WI38 (cell line): ENCODE data around the gene TNFRSF8.
"Not testable (repeated sequence)": the region's sequence is repeated elsewhere in the genome, so short reads cannot be mapped to it uniquely, and the experiment has no call there.

ENCODE experiments used
- H3K4me3 ChIP-seq: 2 replicates; pipeline ENCODE4 v1.5.1; 2011; ENCODE audit warnings: low read depth, mild to moderate bottlenecking, control low read depth, low read length
- TF ChIP-seq, protein P1 (sequence below): IDR thresholded peaks from 2 replicates; pipeline ENCODE4 v1.5.1; 2012; ENCODE audit warnings: low read depth, mild to moderate bottlenecking, control low read depth, low read length

TNFRSF8 gene

GRCh38 chr1:12032161-12032621 lies 30.9 kb upstream of the TNFRSF8 start:
- TF ChIP-seq, protein P1, sequence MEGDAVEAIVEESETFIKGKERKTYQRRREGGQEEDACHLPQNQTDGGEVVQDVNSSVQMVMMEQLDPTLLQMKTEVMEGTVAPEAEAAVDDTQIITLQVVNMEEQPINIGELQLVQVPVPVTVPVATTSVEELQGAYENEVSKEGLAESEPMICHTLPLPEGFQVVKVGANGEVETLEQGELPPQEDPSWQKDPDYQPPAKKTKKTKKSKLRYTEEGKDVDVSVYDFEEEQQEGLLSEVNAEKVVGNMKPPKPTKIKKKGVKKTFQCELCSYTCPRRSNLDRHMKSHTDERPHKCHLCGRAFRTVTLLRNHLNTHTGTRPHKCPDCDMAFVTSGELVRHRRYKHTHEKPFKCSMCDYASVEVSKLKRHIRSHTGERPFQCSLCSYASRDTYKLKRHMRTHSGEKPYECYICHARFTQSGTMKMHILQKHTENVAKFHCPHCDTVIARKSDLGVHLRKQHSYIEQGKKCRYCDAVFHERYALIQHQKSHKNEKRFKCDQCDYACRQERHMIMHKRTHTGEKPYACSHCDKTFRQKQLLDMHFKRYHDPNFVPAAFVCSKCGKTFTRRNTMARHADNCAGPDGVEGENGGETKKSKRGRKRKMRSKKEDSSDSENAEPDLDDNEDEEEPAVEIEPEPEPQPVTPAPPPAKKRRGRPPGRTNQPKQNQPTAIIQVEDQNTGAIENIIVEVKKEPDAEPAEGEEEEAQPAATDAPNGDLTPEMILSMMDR, result no peak
- no peak overlapping the region for H3K4me3 ChIP-seq

GRCh38 chr1:12033441-12033840 lies 29.7 kb upstream of the TNFRSF8 start:
- not testable (repeated sequence) for H3K4me3 ChIP-seq

DNA sequence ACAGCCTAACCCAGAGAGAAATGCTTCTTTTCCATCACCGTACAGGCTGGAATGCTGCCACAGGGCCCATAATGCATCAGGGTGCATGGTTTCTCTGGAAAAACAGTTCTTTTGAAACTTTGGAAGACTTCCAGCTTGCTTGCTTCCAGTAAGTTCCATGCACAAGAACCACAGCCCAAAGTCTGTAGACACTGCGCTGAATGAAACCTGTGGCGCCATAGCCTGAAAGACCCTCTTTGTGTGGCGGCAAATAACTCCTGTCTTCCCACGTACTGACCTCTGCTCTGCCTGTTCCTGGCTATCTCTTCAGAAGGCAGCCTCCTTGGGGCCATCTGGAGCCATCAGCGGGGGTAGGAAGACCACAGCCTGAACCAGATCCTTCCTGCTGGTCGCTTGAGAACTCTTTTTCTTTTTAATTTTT lies 28.7 kb upstream of the TNFRSF8 start:
- H3K4me3 ChIP-seq, result no peak overlapping the region
- TF ChIP-seq, protein P1, result no peak

- H3K4me3 ChIP-seq, result no peak overlapping the region
- TF ChIP-seq, protein P1, result no peak
Observed at GRCh38 chr1:12035312-12035711, 27.8 kb upstream of the TNFRSF8 start.

DNA sequence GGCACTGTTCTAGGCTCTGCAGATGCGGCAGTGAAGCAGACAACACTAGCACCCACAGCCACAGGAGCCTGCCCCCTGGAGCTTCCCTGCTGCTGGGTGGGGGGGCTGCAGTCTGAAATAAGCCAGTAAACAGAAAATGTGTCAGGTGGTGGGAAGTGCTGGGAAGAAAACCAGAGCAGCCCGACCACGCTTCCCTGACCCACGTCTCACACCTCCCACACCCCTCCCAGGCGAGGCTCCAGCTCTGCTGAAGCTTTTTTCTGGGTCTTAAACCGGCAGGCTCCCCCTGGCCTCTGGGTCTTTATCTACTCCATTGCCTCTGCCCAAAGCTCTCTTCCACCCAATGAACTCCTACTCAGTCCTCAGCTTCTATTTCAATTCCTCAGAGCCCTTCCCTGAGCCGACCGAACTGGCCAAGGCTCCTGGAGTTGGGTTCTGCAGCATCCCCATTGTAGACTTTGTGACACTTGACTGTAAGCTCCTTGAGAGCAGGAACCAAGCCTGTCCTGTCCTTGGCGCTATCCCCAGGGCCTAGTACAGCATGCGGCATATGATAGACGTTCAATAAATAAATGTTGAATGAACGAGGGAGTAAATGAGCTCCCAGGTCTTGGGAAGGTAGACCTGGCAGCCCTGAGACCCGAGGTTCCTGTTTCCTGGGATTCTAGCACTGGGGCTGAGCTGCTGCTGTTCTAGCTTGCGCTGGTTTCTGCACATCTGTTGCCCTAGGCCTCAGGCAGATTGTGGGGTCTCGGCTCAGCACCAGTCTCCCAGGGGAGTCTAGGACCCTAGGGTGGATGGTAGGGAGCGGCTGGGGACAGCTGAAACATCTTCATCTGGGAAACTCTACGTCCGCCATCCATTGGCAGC lies 25.4 kb upstream of the TNFRSF8 start:
- H3K4me3 ChIP-seq, result no peak overlapping the region
- TF ChIP-seq, protein P1, result no peak

- H3K4me3 ChIP-seq, result no peak overlapping the region
- TF ChIP-seq, protein P1, result no peak
Observed at GRCh38 chr1:12038356-12039163, 24.5 kb upstream of the TNFRSF8 start.

DNA sequence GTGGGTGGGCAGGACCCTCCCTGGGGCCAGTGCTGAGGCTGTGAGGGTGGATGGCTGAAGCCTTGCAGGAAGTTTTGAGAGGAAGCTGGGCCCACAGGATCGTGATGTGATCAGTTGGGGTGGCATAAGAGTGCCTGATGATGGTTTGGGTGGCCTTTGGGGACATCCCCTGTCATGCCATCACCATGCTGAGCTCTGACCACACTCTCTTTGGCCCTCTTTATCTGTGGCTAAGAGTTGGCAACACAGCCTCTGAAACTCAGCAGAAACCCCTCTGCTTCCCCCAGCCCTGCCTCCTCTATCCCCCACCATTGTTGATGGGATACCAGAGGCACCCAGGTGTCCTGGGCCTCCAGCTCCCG lies 24.0 kb upstream of the TNFRSF8 start:
- TF ChIP-seq, protein P1, result no peak
- no peak overlapping the region for H3K4me3 ChIP-seq

- H3K4me3 ChIP-seq, result not testable (repeated sequence)
Observed at GRCh38 chr1:12039824-12040456, 23.2 kb upstream of the TNFRSF8 start.
